Mesenteric fat pad (tissue), 1 donor: Measurements from ENCODE around the gene ANKFY1. TPM values are rescaled to one million over a fixed set of nuclear protein-coding genes. Genes with fewer than 3 reads are reported as not detected.
"Not testable (repeated sequence)": the region's sequence is repeated elsewhere in the genome, so short reads cannot be mapped to it uniquely, and the experiment has no call there.

Source experiments
- DNase-seq: peaks from one replicate; pipeline ENCODE4 v3.0.0-alpha.2; 2020; ENCODE audit warnings: low spot score
- total RNA-seq: library from RNA; stranded (reverse); fragmentation: NEBNext Ultra II Directional; extraction: Animal tissue kit (Norgen Biotek cat#: 25700); gene quantifications from one replicate; pipeline ENCODE4 v1.2.1, GENCODE V29; 2021
- donor health status: DM: yes; HTN: yes; CAD: no.

ANKFY1 gene
- total RNA-seq, 1 donor from 2014 or later = 51.8 TPM

DNA sequence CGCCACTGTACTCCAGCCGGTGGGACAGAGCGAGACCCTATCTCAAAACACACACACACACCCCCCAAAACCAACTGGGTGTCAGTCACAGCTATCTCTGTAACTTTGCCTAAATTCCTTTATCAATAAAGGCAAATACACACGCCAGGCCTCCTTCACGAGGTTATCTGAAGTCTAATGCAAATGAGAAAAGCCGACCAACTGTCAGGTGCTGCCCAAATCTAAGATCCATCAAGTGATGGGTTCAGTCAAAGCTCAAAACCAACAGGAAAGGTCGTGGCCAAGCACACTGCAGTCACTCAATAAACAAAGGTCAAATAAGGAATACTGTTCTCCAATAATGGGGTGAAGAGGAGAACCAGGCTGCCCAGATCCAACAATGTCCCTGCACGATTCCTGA, 1.1 kb downstream of the ANKFY1 start:
- no peak for DNase-seq

DNA sequence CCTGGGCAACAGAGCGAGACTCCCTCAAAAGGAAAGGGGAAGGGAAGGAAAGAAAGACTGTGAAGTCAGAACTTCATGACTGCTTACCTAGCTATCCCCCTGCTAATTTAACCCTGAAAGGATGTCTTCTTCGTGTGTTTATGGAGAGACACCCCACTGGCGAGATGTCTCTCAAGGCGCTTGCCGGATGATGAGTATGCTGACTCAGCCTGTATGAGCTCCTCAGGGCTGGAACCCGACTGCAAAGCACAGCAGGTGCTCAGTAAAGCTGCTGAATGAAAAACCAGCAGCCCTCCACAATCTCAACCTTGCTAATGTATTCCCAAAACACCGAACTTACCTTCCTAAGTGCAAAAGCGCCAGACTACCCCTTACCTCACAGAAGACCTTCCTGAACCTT, 2.3 kb downstream of the ANKFY1 start:
- no peak for DNase-seq

DNA sequence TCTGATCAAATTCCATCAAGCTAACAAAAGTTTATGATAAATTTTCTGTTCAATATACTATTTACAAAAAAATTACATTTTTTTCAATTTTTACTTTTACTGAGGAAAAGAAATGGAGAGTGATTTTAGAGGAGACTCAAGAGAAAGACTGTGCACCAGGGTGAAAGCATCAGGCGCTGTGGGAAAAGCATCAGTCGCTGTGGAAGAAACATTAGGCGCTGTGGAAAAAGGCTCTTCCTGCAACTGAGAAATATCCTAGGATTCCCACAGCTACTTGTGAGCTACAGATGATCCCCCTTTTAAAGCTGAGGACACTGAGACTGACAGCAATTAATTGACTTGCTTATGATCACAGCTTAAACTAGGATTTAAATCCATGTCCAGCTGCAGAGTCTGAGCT, 4.9 kb downstream of the ANKFY1 start:
- DNase-seq = no peak

DNA sequence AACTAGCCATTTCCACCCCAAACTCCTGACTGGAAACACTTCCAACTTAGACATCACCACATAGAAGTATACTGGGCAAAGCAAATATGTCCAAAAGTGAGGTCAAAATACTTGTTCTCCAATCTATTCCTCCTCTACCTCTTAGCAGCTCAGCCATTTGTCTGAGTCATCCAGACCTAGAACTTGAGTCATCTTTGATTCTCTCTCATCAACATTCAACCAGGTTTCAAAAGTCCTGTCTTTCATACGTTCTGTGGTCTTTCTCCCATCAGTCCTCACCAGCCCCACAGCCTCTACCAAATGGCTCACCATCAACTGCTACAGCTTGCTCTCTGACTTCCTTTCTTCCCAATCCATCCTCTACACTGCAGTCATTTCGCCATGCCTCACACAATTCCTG, 6.8 kb downstream of the ANKFY1 start:
- no peak for DNase-seq

DNA sequence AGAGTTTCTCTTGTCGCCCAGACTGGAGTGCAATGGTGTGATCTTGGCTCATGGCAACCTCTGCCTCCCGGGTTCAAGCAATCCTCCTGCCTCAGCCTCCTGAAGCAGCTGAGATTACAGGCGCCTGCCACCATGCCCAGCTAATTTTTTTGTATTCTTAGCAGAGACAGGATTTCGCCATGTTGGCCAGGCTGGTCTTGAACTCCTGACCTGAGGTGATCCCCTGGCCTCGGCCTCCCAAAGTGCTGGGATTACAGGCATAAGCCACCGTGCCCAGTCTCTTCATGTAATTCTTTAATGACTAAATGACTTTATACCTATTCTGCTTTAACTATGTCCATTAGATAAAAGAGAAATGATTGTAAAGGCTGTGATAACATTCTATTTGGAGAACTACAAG, 8.5 kb downstream of the ANKFY1 start:
- not testable (repeated sequence) for DNase-seq

DNA sequence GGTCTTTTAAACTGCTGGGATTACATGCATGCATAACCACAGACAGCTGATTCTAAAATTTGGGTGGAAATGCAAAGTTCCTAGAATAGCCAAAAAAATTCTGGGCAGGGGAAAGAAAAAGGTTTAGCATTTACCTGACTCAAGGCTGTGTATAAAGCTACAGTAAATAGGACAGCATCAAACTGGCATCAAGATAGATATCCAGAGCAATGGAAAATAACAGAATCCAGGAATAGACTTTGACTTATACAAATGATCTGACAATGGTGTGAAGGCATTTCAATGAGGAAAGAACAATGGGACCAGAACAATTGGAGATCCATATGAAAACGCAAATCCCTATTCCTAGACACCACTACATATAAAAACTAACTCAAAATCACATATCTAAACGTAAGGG, 12.9 kb downstream of the ANKFY1 start:
- DNase-seq = no peak

DNA sequence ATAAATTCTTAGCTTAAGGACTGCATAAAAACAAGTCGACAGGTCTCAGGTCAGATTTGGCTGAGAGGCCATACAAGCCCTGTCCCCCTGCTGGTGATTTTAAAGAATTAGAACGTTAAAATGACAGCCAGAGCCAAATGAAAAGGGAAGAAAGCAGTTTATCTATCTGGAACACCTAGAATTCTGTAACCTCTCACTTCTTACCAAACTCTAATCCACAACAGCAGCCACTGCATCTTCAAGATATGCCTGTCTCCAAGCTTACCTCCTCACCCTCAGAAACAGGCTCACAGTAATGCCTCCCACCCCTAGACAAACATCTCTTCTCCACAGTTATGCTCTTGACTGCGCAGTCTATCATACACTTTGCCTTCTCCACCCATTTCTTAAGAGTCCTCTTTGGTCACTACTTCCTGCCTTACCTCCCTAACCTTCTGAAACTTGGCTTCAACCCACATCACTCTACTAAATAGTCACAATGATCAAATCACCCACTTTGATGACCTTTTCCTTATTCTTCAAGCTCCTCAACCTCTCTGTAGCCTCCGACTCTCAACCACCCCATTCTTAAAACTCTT, 14.2 kb downstream of the ANKFY1 start:
- DNase-seq = no peak

DNA sequence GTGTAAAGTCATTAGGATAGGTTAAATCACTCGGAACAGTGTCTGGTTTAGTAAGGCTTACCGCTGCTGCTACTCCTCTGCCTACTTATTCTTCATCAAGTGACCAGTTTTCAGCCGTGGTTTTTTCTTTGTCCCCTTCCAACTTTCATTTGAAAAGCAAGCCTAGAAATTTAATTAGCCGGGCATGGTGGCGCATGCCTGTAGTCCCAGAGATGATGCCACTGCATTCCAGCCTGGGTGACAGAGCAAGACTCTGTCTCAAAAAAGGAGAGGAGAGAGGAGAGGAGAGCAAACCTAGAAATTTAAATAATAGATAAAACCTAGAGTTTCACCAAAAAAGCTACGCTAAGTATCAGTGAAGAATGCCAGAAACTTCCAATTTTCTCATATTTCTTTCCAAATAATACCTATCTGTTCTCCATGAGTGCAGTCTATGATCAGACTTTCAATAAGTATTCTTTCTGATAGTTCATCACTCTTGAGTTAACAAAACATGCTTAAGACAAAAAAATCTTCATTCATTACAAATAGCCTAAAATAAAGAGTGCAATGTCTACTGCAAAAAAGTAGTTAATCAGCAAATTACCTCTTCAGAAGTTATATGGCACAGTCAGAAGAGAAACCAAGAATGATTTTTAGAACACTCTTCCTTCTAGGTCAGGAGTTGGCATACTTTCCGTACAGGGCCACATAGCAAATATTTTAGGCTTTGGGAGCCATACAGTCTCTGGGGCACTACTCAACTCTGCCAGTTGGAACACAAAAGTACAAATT, 15.1 kb downstream of the ANKFY1 start:
- no peak for DNase-seq

DNA sequence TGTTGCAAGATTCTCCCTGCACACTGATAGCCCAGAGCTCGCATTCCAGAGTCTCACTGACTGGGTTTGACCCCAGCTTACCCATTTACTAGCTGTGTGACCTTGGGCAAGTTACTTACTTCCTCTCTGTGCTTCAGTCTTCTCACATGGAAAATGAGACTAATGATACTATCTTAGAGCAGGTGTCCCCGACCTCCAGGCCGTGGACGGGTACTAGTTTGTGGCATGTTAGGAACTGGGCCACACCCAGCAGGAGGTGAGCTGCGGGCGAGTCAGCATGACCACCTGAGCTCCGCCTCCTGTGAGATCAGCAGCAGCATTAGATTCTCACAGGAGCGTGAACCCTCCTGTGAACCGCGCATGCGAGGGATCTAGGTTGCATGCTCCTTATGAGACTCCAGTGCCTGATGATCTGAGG, 15.8 kb downstream of the ANKFY1 start:
- DNase-seq = no peak

DNA sequence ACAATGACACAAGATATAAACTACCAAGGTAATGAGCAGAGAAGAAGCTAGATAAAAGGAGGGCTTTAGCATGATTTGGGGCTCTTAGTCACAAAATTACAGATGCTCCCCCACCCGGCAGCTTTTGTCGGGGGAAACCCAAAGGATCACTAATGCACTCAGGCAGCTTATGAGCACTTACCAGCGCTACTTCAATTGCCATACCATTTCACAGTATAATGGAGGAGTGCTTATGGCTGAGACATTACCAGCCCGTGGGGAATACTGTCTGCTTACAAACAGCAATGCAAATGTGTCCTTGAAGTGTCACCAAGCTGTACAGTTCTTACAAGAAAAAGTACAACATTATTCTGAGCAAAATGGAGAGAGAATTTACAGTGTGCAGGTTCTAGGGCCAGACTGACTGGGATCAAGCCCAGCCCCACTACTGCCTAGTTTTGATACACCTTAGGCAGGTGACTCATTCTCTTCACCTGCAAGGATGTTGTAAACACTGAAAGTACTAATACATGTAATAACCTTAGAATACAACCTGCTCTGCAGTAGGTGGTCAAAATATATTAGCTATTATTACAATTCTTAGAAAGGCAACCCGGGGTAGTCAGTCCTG, 16.3 kb downstream of the ANKFY1 start:
- DNase-seq = no peak

DNA sequence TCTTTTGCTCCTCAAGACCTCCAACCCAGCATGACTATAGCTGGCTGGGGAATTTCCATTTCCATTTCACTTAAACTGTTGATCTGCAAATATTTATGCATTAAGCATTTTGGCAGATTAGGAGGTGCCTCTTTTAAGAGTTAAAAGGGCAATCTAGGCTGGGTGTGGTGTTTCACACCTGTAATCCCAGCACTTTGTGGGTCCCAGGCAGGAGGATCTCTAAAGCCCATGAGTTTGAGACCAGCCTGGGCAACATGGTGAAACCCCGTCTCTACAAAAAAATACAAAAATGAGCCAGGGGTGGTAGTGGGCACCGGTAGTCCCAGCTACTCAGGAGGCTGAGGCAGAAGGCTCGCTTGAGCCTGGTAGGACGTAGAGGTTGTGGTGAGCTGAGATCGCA, 17.1 kb downstream of the ANKFY1 start:
- DNase-seq = no peak

DNA sequence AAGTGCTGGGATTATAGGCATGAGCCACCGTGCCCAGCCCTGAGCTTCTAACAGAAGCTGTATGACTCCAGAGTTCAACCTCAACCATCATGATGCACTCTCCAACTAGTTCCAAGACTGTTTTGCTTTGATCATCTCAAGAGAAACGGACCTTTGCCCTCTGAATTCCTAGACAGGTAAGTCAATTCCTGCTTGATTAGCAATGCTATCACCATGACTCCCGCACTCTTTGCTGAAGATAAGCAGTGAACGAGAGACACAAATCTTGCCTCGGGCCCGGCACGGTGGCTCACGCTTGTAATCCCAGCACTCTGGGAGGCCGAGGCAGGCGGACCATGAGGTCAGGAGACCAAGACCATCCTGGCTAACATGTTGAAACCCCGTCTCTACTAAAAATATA, 22.2 kb downstream of the ANKFY1 start:
- DNase-seq = no peak

DNA sequence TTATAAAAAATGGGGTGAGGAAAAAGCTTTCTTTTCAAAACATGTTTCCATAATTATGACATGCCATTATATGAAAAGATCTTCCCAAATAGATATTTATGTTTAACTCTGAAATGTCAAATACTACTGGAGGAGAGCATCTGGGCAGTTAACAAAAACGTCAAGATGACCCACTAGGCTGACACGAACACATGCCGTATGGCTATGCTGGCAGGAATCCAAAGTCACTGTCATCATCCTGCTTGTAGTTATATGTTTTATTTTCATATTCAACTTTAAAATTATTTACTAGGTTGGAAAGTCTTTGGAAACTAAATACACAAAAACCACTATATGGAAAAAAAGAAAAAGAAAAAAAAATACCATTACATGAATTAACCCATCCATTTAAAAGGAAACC, 27.3 kb downstream of the ANKFY1 start:
- no peak for DNase-seq

DNA sequence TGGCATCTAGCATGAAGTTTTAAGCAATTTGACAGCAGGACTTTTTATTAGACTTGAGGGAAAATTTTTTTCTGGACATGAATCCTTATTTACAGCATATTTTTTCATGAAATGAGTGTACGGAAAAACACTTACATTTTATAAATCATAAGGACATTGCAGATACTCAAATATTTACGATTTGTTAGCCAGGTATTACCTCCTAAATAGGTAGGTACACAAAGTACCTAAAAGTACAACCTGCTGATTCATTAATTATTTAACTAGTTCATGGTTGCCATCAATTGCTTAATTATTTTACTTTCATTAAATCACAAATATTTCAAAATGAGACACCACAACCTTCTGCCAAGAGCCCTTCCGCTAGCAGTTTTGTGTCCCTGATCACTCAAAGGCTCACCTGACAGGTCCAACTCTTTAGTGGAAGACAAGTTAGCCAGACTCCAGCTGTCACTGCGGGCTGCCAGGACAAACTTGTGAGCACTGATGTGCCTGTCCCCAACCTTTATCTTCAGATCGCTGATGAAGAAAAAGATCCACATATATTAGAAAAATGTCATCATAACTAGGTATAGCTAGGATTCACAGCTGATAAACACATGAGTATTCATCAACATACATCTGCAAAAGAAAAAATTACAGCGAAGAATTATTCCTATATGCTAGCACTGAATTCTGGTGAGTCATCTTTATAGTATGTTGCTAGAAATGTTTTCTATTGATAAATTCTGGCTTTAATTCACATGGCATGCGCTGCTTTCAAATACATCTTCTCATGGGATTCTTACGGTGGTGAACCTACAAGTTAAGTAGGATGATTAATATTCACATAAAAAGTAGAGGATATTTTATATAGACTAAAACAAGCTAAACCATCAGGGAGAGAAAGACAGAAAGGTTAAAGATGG, 28.2 kb downstream of the ANKFY1 start:
- DNase-seq = no peak

DNA sequence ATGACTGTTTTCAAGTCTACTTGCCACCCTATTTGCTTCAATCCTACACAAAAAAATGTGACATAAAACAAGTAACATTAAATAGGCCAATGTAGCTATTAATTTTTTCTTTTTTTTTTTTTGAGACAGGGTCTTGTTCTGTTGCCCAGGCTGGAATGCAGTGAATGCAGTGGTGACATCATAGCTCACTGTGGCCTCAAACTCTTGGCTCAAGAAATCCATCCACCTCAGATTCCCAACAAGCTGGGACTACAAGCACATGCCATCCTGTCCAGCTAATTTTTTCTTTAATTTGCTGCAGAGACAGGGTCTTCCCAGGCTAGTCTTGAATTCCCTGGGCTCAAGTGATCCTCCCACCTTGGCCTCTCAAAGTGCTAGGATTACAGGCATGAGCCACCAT, 29.4 kb downstream of the ANKFY1 start:
- no peak for DNase-seq

DNA sequence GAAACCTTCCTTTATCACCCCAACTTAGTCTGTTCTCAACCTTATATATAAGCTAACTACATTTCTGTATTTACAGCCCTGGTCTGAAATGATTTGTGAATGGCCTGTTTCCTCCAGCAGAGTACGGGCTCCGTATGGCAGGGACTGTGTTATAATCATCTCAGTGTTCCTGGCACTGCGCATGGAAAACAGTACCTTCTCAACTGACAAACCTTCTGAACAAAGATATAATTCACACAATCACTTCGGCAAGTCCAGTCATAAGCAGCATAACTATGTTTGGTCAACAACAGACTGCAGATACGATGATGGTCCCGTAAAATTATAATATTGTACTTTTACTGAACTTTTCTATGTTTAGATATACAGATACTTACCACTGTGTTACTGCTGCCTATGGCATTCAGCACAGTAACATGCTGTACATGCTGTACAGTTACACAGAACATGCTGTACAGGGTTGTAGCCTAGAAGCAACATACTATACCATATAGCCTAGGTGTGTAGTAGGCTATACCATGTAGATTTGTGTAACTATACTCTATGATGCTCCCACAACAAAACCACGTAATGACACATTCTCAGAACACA, 30.0 kb downstream of the ANKFY1 start:
- no peak for DNase-seq

DNA sequence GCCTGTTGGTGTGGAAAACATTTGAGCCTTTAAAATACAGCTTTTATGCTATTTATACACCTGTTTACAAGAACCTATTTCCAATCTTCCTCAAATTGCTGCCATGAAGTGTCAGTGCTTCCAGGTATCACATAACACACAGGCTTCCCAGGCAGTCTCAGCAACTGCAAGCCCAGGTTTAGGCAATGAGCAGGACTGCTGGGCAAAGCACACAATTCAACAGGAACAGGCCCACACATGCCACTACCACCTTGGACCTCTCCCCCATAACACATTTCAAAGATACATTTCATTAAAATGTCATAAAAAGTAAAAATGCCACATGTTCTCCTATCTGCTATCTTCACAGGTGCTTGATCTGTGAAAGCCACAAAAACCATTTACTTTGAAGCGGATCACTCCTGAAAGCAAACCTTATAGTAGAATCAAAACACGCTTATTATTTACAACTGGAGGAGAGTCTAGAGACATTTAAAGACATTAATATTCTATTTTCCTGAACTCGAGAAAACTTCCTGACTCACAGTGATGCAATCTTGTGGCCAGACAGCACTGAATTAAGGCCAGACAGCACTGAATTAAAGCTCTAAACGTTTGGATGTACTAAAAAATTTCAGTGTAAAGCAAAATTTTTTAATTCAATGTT, 31.5 kb downstream of the ANKFY1 start:
- DNase-seq = no peak

DNA sequence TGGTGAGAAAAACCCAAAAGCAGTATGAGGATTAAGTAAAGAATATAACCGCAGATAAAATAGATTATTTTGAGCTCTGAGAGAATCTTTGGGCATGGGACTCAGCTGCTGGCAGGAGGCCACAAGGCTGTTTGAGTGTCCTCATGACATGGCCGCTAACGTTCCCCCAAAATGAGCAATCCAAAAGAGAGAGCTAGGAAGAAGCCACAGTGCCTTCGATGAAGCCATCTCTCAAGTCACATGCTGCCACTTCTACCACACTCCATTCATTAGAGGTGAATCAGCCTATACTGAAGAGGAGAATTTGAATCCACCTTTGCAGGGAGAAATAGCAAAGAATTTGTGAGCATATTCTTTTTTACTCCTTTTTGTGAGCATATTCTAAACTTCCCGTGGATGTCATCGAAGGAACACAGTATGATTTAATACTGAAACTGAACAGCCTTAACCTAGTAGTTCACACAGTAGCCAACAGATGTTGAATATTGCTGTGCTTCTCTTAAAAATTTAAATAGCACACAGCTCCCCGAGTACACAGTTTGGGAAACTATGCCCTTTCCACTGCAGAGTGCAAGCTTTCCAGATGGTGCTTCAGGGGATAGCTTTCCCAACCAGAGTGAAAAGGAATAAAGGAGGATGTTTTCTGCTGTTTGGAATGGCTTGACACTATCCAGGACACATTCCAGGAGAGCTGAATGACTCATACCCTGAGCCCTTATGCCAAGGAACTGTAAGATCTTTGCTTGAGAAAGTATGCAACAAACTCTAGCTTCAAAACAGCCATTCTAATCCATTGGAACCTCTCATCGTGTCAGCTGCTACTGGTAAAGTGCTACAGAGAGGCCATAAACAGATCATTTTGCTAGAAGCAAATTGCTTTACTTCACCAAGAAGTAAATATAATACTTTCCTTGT, 33.9 kb downstream of the ANKFY1 start:
- DNase-seq = no peak

DNA sequence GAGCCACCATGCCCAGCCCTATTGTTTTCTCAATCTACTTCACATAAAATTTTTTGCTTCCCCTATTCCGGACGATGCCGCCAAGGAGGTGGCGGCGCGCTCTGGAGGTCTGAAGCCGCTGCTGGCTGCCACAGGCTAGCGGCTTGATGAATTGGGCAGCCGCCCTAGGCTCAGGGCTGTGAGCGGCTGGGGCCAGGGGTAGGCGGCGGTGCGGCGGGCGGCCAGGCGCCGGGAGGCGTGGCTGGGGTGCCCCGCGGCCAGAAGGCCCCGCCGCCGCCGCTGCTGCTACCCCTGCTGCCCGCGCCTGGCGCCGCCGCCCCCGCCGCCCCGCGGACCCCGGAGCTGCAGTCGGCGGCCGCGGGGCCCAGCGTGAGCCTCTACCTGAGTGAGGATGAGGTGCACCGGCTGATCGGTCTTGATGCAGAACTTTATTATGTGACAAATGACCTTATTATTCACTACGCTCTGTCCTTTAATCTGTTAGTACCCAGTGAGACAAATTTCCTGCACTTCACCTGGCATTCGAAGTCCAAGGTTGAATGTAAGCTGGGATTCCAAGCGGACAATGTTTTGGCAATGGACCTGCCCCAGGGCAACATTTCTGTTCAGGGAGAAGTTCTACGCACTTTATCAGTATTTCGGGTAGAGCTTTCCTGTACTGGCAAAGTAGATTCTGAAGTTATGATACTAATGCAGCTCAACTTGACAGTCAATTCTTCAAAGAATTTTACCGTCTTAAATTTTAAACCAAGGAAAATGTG, 41.7 kb downstream of the ANKFY1 start:
- no peak for DNase-seq
